GM19452 (cell line): ENCODE measurements around the gene NPEPL1.

Experiments used
- ATAC-seq: cut with Tn5 transposase; IDR thresholded peaks from one replicate; pipeline ENCODE4 v1.9.1; 2021; ENCODE audit not compliant: unreplicated experiment

The NPEPL1 gene

DNA sequence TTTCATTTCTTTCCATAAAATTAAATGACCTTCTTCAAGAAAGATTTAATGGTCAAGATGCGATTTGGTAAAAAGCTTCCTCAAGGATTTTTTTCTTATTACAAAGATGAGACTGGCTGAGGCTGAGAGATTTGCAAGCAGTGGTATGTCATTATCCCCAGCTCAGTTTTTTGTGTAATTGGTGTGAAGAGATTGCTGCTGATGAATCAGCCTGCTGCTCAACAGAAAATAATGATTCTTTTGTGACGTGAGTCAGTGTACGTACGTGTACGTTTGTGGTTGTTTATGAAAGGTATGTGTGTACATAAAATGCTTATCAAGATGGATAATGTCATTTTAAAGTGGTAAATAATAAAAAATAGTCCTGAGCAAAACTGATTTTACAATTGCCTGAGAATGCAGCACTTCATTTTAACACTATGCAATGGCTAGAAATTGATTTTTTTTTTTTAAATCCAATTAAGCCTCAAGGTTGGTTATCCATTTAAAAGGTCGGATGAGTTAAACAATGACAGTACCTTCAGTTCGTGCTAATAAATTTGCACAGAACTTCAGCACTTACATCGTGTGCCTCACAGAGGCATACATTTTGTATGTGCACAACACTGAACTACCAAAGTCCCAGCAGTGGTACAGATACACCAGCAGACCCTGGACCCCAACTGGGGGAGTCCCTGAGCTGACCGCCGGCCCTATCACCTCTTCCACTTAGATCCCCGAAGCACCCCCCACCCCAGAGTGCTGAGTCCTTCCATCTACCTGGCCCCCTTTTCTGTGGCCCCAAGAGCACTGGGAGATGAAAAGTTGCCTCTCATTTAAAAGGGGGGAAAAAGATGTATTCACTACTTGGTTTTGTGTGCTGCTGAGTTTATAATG is 9.7 kb upstream of the NPEPL1 start:
- no peak for ATAC-seq

DNA sequence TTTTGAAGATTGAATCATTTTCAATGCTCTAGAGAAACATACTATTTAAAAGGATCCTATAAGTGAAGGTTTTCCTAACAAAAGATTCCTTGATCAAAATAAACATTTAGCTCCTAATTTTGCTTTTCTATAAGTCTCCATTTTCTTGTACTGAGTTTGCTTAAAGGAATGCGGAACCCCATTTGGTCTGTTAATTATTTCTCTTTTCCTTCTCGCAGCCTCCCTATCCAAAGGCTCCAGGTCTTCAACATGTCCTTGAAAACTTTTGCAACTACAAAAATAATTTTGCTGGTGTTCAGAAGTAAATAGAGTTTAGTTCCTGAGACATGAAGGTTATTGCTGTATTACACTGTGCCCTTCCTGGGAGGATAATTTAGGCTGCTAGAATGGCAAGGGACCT is 8.3 kb upstream of the NPEPL1 start:
- ATAC-seq: no peak

DNA sequence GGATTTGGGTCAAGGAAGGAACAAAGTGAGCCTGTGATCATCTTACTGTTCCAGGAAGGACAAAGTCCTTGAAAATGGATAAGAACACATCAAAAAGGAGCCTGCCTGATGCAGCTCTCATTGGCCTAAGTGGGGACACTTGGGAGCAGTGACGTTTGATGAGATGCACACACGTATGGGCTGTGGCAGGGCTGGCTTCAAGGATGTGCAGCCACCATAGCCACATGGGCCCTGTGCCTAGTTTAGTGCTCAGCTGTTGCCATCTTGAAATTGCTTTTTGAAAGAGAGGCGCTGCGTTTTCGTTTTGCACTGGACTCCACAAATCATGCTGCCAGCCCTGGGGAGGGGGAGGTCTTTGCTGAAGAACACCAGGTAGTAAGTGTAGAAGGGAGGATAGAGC is 6.6 kb upstream of the NPEPL1 start:
- ATAC-seq: no peak

DNA sequence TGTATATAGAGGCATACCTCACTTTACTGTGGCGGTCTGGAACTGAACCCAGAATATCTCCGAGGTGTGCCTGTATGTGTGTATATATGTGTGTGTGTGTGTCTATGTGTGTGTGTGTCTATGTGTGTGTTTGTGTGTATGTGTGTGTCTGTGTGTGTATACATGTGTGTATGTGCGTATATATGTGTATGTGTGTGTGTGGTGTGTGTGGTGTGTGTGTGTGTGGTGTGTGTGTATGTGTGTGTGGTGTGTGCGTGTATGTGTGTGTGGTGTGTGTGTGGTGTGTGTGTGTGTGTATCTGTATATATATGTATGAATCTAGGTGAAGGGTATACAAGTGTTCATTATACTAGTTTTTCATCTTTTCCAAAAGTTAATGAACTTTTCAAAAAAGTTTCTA is 4.2 kb upstream of the NPEPL1 start:
- no peak for ATAC-seq

DNA sequence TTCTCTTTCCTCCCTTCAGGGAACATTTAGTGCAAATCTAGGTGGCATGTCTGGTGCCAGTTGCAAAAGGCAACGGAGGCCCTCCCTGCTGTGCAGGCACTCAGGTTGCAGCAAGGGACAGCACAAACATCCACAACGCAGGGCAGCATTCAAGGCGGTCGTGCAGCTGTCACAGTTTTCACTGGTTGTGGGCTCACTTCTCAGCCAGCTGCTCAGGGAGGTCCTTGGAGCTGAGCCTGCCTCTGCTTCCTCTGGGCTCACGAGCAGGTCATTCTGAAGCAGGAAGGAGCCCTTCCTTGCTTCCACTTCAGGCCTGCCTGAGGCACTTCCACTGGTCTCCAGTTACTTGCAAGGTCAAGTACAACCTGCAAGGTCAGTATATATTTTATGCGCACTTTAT is 3.8 kb upstream of the NPEPL1 start:
- no peak for ATAC-seq

DNA sequence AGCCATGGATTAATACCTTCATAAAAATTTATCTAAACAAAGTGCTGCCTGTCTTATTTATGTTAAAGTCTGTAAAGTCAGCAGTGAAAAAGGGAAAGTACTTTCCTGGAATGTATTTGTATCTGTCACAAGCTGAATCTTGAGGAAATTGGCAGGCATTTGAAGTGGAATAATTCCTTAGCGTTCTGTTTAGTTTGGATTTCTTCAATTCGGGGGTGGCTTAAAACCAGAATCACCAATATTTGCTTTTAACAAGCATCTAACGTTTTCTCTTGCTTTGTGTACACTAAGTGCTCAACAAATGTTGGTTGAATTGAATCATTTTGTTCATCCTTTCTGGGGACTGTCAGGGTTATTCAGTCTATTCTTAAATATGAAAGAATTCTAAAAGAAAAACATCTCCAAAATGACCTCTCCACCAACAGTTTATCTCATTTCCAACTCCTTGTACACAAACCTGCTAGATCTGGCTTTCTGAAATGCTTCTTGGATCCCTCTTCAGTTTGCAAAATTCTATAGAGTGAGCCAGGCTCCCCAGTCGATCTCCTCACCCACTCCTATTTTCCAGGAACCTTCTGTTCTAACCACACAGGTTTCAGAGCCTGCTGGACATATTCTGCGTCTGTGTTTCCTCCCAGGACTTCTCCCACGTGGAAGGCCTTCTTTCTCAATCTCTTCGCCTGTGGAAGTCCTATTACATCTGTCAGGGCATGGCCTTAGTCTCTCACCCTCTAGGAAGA is 2.0 kb upstream of the NPEPL1 start:
- ATAC-seq: no peak

DNA sequence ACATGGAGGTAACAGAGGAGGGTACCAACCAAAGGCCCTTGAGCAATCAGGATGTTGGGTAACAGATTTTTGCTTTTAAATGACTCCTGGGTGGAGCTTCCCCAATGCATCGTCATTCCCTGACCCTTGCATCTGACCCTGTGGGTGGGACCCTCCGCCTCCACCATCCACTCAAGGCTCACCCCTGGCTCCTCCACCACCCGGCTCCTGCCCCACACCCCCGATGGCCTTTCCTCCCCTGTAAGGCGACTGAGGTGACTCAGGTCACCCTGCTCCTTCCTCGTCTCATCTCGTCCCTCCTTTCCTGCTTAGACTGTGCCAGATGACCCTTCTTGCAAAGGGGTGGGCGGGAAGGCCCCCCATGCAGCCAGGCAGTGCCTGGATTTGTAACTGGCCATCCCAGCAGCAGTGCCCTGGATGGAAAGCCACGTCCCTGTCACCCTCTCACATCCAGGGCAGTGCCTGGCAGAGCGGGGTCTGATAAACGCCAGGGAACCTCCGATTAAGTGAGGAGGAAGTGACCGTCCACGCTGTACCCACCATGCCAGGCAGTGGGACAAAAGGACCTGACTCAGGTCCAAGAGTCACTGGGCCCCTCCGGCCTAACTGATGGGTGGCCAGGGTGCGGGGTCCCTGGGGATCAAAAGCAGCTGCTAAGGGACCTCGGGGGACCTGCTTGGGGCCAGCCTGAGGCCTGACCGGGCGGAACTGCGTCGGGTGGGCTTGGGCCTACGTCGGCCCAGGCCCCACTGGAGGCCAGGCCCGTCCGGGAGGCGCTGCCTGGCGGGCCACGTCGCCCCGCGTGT is 624 bp upstream of the NPEPL1 start:
- no peak for ATAC-seq

- peak; percentile 22 for ATAC-seq
Observed at GRCh38 chr20:58693226-58694006, 816 bp downstream of the NPEPL1 start.

DNA sequence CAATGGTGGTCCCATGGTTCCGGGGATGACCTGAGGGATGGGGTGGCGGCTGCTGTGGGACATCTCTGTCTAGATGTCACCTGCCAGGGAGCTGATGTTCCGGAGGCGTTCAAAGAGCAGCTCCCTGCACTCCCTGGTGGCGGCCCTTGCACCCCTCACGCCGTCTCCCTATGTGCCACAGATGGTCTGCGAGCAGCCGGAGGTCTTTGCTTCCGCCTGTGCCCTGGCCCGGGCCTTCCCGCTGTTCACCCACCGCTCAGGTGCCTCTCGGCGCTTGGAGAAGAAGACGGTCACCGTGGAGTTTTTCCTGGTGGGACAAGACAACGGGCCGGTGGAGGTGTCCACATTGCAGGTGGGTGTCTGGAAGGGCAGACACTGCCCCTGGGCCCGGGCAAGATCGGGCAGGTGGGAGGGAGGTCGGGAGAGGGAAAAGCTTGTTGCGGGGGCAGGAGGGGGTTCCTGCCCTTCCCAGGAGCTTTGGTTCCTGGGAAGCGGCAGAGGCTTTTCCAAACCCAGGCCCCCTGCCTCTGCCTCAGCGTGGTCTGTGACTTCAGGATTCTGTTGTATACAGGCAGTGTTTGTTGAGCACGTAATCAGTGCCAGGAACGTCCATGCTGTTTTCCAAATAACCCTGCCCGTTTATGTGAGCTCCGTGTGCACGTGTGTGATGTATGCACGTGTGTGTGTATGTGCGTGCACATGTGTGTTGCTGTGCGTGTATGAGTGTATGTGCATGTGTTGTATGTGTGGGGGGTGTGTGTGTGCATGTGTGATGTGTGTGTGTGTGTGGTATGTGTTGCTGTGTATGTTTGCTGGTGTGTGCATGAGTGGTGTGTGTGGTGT is 1.9 kb downstream of the NPEPL1 start:
- ATAC-seq: no peak

DNA sequence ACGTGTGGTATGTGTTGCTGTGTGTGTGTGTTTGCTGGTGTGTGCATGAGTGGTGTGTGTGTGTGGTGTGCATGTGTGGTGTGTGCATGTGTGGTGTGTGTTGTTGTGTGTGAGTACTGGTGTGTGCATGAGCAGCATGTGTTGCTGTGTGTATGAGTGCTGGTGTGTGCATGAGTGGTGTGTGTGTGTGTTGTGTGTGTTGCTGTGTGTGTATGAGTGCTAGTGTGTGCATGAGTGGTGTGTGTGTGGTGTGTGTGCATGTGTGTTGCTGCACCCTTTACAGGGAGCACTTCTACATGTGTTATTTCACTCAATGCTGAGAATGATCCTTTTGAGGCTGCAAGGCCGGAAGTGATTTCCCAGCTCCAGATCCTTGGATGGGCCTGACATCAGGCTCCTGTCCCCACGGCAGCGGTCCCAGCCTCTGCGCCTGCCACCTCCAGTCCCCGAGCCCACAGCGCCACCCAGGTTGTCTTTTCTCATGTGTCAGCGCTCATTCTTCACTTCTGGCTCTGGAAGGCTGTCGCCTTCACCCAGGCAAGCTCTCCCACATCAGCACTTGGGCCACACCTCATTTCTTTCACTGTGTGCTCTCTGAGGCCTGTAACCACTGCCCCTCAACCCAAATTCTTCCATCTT is 2.6 kb downstream of the NPEPL1 start:
- no peak for ATAC-seq

- no peak for ATAC-seq
Observed at GRCh38 chr20:58695895-58696375, 3.3 kb downstream of the NPEPL1 start.

- ATAC-seq: no peak
Observed at GRCh38 chr20:58696411-58696961, 3.9 kb downstream of the NPEPL1 start.

DNA sequence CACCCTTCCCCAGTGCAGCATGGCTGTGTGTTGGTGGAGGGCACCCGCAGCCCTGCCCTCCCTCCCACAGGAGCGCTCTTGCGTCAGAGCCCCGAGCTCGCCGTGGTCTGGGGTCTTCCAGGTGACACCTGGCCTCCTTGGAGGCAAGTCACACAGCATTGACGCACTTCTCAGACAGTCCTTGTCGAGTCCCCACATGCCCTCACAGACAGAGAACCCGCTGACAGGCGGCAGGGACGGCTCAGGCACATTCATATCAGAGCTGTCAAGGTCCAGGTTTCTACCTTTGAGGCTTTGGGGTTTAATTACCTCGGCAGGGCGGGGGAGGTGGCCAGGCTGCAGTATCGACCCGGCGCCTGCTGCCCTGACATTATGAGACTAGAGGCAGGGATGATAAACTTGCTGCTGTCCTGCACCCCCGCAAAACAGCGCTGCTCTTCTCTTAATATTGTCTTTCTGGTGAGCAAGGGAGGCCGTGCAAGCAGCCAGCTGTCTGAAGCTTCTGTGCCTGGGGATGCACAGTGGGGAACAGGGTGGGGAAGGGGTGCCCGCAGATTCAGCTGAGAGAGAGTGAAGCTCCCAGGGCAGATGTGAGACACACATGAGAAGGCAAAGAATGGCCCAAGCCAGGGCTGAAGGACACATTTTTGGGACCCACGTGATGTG is 4.7 kb downstream of the NPEPL1 start:
- ATAC-seq: no peak

DNA sequence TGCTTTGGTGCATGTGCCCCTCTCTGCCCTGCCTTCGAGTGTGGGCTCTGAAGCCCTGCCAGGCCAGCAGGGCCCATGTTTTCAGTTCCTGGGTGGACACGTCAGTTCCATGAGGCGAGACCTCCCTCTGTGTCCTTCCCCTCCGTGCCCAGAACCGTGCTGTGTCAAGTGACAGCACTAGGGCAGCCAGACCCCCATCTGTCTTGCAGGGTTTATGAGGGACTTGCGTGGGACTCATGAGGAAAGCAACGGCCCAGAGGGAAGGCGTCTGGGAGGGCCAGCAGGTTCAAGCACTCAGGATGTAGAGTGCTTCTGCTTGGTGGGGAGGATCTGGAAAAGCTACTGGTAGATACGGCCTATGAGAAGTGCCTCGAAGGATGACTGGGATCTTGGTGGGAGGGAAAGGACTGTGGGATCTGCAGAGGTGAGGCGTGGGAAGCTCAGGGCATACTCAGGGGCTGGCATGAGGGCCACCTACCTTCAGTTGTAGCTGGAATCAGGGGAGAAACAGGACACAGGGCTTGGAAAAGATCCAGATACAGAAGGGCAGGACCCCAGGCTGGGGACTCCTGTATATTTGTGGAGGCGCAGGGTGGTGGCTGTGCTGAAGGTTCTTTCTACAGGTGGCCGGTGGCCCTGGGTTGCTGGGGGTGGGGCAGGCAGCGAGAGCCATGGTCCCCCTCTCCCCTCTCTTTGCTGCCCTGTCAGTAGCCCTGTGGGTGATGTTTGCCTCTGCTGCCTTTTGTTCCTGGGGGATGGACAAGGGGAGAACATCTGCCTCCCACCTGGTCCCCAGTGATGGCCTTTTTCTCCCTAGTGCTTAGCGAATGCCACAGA is 5.5 kb downstream of the NPEPL1 start:
- ATAC-seq: no peak

- ATAC-seq: no peak
Observed at GRCh38 chr20:58698741-58699622, 6.4 kb downstream of the NPEPL1 start.

DNA sequence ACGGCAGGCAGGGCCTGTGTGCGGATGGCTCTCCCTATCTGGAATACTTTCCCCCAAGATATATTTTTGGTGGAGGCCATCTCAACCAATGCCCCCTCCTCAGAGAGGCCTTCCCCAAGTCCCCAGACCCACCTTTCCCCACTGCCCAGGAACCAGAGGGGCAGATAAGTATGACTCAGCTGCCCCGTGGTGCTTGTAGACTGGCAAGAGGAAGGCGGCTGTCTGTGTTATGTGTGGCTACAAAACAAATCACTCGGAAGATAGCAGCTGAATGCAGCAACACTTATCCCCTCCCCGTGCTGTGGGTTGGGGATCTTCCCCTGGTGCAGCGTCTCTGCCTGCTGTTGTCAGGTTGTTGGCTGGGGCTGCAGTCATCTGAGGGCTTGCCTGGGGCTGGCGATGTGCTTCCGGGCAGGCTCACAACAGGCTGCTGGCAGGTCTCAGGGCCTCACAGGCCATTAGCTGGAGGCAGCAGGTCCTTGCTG is 7.1 kb downstream of the NPEPL1 start:
- ATAC-seq: no peak
